Activated CD8-positive, alpha-beta memory T cell treated with anti-CD3 and anti-CD28 coated beads for 36 hours (primary cell): Measurements from ENCODE around the gene TMEM164. TPM values are rescaled to one million over a fixed set of nuclear protein-coding genes. Genes with fewer than 3 reads are reported as not detected.

Source experiments
- CTCF ChIA-PET: fragments of 350-600 bp; sonication (Branson Sonifier 250); formaldehyde crosslinking; loops from one replicate; lab custom pipeline; 2021; ENCODE audit warnings: antibody characterized with exemption; lab: Charles Lee
- POLR2A ChIA-PET: fragments of 350-600 bp; sonication (Branson Sonifier 250); formaldehyde crosslinking; loops from one replicate; lab custom pipeline; 2021; ENCODE audit warnings: antibody characterized with exemption; lab: Charles Lee
- total RNA-seq, 2 experiments: library from RNA; stranded (reverse); gene quantifications; one replicate each; pipeline ENCODE4 v1.2.3, GENCODE V29; 2021

TMEM164 gene
- total RNA-seq, 2 experiments from 2014 or later, result 11.0 to 13.5 TPM

DNA sequence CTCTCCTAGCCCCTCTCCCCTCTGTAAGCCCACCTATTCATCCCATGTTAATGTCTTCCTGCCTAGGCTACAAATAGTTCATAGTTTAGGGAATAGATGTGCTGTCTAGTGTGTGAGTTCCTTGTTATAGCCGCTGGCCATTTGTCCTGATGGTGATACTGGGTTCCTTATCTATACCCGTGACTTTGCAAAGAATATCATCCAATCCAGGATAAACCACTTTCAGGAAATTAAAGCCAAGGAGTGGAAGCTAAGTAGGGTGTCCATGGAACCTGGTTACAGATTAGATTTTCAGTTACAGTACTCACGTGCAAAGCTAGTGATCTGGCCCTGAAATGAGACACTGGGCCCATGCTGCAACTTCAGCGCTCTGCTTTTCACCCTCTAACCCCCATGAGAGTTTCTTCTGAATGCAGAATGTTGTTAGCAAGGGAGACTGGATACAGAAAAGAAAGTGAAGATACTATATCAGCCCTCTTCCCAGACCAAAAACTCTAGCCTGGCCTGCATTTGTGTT, 111.4 kb downstream of the TMEM164 start:
- ChIA-PET POLR2A (no interaction called here), CTCF (no interaction called here)

DNA sequence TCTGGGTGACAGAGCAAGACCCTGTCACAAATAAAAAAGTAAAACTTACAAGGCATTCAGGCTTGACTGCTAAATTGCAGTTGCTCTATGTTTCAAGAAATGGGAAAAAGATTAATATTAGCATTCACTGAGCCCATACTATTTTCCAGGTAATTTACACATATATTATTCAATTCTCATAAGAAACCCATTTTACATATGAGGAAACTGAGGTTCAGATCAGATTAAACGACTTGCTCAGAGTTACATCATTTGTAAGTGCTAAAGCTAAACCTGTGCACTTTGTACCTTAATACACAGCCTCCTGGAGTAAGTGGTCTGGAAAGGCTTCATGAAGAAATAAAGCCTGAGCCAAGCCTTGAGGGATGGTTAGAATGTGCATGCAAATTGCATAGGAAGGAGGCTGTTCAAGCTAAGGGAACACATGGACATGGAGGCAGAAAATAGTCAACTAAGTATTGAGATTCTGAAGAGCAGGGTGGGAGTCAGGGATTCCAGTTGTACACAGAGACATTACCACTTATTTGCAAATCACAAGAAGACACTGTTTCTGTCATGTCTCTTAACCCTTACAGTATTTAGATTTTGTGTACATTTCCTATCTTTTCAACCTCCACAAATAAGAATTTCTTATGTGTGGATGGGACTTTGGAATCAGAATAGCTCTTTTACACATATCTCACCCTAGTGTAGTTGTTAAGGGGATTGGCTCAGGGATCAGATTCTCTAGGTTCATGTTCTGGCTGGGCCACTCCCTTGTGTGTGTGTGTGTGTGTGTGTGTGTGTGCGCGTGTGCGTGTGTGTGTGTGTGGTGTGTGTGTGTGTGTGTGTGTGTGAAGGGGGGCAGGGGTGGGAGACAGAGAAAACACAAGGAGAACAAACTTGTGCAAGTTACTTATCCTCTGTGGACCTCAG, 113.4 kb downstream of the TMEM164 start:
- CTCF ChIA-PET, result no interaction called here
- POLR2A ChIA-PET, result no interaction called here

DNA sequence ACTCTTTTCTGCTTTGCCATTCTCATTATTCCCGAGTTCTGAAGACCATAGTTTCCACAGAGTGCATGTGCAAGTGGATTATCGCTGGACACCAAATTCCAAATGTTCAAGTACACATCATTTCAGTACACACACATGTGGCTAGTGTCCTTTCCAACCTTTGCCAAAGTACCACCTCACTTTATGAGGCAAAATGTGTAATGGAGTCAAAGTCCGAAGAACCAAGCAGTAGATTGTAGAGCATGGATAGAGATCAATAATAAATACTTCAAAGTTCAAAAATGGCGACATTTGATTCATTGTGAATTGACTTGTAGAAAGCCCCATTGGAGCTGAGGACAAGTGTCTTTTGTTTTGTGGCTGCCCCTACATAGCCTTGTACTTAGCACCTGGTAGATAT, 115.6 kb downstream of the TMEM164 start:
- ChIA-PET CTCF (no interaction called here), POLR2A (no interaction called here)

DNA sequence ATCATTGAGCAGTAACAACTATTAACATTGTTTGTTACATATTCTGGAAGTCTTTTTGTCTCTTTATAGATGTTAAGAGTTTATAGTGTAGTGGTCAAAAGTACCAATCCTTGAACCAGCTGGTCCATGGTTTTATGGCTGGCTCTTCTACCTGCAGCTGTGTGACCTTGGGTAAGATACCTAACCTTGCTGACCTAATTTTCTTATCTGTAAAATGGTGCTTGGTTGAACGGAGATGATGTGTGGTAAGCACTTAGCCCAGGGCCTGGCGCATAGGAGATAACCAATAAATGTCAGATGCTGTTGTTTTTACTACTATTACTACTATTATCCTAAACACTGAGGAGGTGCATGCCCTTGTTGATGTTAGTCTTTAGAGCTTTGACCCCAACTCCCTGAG, 116.6 kb downstream of the TMEM164 start:
- CTCF ChIA-PET, result no interaction called here
- POLR2A ChIA-PET, result no interaction called here

GRCh38 chrX:110120025-110120424, 117.1 kb downstream of the TMEM164 start:
- CTCF ChIA-PET, result no interaction called here
- POLR2A ChIA-PET, result no interaction called here

GRCh38 chrX:110123331-110123782, 120.4 kb downstream of the TMEM164 start:
- CTCF ChIA-PET, result no interaction called here
- POLR2A ChIA-PET, result no interaction called here

GRCh38 chrX:110125446-110126162, 122.7 kb downstream of the TMEM164 start:
- CTCF ChIA-PET, result no interaction called here
- POLR2A ChIA-PET, result no interaction called here

DNA sequence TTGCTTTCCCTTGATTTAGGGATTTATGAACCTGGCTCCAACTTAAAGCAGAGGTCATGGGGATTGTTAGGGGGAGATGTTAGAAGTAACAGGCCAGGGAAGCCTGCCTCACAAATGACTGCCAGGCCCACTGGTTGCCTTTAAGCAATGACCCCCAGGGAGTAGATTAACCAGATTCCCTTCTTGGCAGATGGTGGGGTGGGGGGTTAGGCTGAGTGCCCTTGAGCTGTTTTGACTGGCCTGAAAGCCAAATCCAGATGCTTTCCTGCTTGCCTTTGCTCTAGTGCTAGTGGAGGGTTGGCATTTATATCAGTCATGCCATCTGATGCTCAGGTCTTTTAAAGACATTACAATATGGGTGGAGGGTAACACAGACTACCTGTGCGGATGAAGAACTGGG, 128.1 kb downstream of the TMEM164 start:
- POLR2A ChIA-PET, result no interaction called here
- CTCF ChIA-PET, result no interaction called here

DNA sequence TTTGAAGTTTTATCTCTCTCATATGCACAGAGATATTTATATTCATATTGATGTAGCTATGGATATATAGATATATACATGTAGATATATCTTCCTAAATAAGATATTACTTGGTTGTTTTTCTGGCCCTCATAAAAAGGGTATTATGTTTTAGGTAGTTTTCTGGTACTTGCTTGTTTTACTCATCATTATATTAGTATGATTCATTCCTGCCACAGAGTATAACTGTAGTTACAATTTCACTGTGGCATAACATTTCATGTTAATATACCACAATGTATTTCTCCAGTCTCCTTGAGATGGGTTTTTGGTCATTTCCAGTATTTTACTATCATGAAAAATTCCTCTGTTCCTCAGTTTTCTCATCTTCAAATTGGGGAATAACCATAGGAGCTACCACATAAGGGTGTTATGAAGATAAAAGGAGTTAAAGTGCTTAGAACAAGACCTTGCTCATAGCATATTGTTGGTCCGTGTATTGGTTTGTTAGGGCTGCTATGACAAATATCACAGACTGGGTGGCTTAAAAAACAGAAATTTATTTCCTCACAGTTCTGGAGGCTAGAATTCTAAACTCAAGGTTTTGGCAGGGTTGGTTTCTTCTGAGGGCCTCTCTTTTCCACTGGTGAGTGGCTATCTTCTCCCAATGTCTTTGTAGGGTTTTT, 129.7 kb downstream of the TMEM164 start:
- POLR2A ChIA-PET, result no interaction called here
- CTCF ChIA-PET, result no interaction called here

GRCh38 chrX:110133735-110134370, 130.9 kb downstream of the TMEM164 start:
- ChIA-PET CTCF (interaction anchor here (1.1 kb wide), 1 partner anchor 13 kb away, joined by 3 read pairs; no protein-coding TSS in a partner anchor), POLR2A (no interaction called here)

GRCh38 chrX:110135618-110136017, 132.7 kb downstream of the TMEM164 start:
- CTCF ChIA-PET, result no interaction called here
- POLR2A ChIA-PET, result no interaction called here

- CTCF ChIA-PET, result no interaction called here
- POLR2A ChIA-PET, result no interaction called here
These were observed 133.2 kb downstream of the TMEM164 start for GRCh38 chrX:110136136-110136535.

- POLR2A ChIA-PET, result no interaction called here
- CTCF ChIA-PET, result no interaction called here
These were observed 135.6 kb downstream of the TMEM164 start for GRCh38 chrX:110138557-110138956.

DNA sequence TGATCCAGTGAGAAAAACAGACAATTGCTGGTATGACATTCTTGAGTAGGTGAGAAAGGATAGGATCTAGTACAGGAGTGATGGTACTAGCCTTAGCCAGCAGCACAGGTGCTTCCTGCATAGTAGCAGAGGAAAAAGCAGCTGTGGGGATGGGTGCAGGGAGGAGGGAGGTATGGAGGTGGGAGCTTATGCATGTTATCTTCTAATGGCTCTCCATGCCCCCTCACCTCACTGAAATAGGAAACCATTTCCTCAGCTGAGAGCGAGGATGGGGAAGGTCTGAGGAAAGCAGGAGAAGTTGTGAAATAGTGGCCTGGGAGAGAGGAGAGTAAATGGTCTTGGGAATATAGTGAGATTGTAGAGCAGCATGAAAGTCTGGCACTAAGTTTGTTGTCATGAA, 136.3 kb downstream of the TMEM164 start:
- ChIA-PET POLR2A (no interaction called here), CTCF (no interaction called here)

DNA sequence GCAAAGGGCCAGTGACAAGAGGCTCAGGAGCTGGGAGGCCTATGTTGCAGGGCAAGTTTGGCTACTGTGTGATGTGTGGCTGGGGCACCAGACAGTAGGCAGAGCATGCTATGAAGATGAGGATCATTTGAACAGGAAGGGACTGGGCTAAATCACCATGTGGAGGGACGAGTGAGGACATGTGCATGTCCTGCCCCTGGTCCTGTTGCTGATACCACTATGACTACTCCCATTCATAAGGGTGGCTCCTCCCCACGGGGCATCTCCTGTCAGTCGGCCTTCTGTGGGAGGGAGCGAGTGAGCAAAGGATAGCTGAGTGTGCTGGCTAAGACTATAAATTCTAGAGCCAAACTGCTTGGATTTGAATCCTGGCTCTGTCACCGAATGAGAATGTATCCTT, 139.2 kb downstream of the TMEM164 start:
- CTCF ChIA-PET, result no interaction called here
- POLR2A ChIA-PET, result no interaction called here

GRCh38 chrX:110143454-110144210, 140.7 kb downstream of the TMEM164 start:
- CTCF ChIA-PET, result no interaction called here
- POLR2A ChIA-PET, result no interaction called here

DNA sequence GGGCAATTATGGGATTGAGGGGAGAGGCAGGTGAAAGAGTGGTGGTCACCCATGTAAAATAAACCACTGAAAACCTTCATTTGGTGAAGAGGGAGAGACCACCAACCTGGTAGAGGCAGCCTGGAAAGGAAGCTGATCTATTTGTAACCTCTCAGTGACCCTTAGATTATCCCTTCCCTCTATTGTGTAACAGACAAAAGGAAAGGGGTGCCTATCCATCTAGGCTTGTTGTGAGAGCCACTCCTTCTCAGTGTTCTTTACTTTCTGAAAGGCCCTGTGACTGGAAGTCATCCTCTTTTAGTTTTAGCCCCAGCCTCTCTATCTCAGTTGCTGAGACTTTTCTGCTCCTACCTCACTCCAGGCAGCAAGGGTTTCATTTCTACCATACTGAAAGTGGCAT, 142.4 kb downstream of the TMEM164 start:
- POLR2A ChIA-PET, result no interaction called here
- CTCF ChIA-PET, result interaction anchor here (0.9 kb wide), 1 partner anchor 264 kb away, joined by 3 read pairs; no protein-coding TSS in a partner anchor

- POLR2A ChIA-PET, result no interaction called here
- CTCF ChIA-PET, result interaction anchor here (0.8 to 2.1 kb wide), 7 partner anchors 11 to 267 kb away, joined by 3 to 7 read pairs (median 4); partner anchors contain the start of gene TMEM164
These were observed 142.9 kb downstream of the TMEM164 start for GRCh38 chrX:110145854-110146253.
